Fibroblast of mammary gland (primary cell): Measurements from ENCODE around the gene FBXW12.

Source experiments
- DNase-seq: peaks from one replicate; pipeline ENCODE4 v3.0.0-alpha.2; 2010; ENCODE audit warnings: low read depth
- H3K4me3 ChIP-seq: 2 replicates; pipeline ENCODE4 v1.5.1; 2011; ENCODE audit warnings: low read depth, mild to moderate bottlenecking, low read length, moderate library complexity; ENCODE audit not compliant: control insufficient read depth
- CTCF ChIP-seq: conservative IDR thresholded peaks from 2 replicates; pipeline ENCODE4 v1.5.1; 2011; ENCODE audit warnings: low read depth, low read length, inconsistent platforms; ENCODE audit not compliant: control insufficient read depth, insufficient read depth

The FBXW12 gene

DNA sequence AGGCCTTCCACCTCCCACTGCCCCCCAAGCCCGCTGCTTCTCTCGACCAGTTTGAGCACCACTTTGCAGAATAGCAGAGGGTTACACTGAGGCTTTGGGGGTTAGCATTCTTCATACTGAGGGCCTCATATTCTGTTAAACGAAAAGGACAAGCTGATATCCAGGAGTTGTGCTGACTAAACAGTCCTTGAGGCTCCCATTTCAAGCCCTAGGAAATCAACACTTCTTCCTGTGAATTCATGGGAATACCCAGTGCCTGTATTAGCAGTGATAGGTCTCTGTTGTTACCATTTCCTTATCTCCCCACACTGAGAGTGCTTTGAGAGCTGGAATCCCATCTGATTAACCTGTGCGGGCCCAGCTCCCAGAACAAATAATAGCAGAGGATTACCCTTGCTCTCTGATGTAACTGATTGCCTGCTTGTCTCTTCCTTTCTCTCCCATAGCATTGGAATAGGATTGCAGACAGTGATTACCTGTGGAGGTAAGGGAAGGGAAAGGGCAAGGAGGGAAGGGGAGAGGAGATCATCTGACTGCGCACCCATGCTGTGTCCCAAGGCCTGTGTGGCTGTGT, 930 bp downstream of the FBXW12 start:
- no peak for DNase-seq
- no peak overlapping the region for H3K4me3 ChIP-seq
- TF ChIP-seq CTCF = no peak

GRCh38 chr3:48387634-48388033, 15.6 kb downstream of the FBXW12 start:
- no peak for TF ChIP-seq CTCF
- H3K4me3 ChIP-seq = no peak overlapping the region
- peak; percentile 10 for DNase-seq

GRCh38 chr3:48388966-48389365, 16.9 kb downstream of the FBXW12 start:
- H3K4me3 ChIP-seq = no peak overlapping the region
- no peak for DNase-seq
- TF ChIP-seq CTCF = no peak

GRCh38 chr3:48394391-48394790, 22.4 kb downstream of the FBXW12 start:
- no peak for DNase-seq
- TF ChIP-seq CTCF = no peak
- H3K4me3 ChIP-seq = no peak overlapping the region

GRCh38 chr3:48395714-48396113, 23.7 kb downstream of the FBXW12 start:
- DNase-seq = no peak
- H3K4me3 ChIP-seq = no peak overlapping the region
- TF ChIP-seq CTCF = no peak

DNA sequence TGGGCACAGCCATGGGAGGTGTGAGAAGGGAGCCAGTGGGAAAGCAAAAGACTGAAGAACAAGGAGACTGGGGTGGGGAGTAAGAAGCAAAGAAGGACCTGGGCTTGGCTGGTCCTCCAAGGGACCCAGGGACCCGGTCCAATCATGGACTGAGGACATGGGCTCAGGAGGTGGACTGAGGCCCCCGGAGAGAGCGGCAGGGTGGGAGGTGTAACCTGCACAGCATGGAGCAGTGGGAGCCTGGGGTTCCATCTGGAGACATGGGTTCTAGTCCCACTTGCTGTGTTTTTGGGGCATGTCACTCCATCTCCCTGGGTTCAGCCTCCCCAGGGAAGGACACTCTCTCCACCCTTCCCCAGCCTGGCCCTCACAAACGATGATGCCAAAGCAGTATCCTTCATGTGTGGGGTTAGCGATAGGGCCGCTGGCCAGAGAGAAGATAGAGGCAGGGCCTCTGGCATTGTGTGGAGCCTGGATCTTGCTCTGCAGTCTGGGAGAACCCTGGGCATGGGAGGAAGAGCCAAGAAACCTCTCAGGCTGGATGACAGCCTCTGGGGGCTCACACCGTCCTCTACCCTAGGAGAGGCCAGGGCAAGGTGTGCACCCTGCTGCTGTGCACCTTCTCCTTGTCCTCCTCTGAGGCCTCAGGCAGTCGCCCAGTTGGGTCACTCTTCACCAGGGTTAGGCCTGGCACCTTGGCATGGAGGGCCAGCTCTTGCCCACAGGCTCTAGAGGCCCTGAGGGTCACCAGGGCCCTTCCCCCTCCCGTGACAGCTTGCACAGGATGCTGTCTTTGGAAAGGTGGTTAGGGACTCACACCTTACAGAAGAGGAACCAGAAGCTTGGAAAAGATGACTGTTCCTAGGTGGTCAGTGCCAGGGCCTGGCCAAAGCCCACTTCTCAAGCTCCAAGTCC, 26.0 kb downstream of the FBXW12 start:
- no peak for TF ChIP-seq CTCF
- no peak for DNase-seq
- no peak overlapping the region for H3K4me3 ChIP-seq
